ENCODE results near the gene RNF115.

RNF115 gene

DNA sequence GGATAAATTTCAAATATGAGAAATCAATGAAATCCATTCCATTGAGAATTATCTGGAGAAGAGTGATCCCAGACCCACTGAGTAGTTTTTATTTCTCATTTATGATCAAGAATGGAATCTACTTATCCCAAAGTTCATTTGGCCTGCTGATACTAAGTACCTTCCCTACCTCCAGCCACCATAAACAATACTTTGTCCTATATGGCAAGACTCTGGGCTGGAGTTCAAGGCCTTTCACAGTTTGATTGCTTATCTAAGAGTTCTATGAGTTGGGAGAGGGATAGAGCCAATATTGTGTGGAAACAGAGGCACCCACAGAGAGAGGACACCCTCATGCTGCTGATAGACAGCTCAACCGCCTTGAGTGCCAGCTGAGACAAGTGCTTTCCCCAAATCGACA, 121.8 kb downstream of the RNF115 start:
- H3K27me3 ChIP-seq (ENCODE audit: insufficient read depth, poor library complexity, severe bottlenecking) = no peaks in the 10 kb centered on the region
- no peak for TF ChIP-seq POLR2AphosphoS5 (IDR thresholded peaks at IDR 0.05; ENCODE audit: low read depth)
- TF ChIP-seq, protein P1, sequence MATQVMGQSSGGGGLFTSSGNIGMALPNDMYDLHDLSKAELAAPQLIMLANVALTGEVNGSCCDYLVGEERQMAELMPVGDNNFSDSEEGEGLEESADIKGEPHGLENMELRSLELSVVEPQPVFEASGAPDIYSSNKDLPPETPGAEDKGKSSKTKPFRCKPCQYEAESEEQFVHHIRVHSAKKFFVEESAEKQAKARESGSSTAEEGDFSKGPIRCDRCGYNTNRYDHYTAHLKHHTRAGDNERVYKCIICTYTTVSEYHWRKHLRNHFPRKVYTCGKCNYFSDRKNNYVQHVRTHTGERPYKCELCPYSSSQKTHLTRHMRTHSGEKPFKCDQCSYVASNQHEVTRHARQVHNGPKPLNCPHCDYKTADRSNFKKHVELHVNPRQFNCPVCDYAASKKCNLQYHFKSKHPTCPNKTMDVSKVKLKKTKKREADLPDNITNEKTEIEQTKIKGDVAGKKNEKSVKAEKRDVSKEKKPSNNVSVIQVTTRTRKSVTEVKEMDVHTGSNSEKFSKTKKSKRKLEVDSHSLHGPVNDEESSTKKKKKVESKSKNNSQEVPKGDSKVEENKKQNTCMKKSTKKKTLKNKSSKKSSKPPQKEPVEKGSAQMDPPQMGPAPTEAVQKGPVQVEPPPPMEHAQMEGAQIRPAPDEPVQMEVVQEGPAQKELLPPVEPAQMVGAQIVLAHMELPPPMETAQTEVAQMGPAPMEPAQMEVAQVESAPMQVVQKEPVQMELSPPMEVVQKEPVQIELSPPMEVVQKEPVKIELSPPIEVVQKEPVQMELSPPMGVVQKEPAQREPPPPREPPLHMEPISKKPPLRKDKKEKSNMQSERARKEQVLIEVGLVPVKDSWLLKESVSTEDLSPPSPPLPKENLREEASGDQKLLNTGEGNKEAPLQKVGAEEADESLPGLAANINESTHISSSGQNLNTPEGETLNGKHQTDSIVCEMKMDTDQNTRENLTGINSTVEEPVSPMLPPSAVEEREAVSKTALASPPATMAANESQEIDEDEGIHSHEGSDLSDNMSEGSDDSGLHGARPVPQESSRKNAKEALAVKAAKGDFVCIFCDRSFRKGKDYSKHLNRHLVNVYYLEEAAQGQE (IDR thresholded peaks at IDR 0.05; ENCODE audit: insufficient replicate concordance, low read depth) = no peak
- TF ChIP-seq GABPA (IDR thresholded peaks at IDR 0.05; ENCODE audit: low read depth) = no peak
- TF ChIP-seq, protein P2, sequence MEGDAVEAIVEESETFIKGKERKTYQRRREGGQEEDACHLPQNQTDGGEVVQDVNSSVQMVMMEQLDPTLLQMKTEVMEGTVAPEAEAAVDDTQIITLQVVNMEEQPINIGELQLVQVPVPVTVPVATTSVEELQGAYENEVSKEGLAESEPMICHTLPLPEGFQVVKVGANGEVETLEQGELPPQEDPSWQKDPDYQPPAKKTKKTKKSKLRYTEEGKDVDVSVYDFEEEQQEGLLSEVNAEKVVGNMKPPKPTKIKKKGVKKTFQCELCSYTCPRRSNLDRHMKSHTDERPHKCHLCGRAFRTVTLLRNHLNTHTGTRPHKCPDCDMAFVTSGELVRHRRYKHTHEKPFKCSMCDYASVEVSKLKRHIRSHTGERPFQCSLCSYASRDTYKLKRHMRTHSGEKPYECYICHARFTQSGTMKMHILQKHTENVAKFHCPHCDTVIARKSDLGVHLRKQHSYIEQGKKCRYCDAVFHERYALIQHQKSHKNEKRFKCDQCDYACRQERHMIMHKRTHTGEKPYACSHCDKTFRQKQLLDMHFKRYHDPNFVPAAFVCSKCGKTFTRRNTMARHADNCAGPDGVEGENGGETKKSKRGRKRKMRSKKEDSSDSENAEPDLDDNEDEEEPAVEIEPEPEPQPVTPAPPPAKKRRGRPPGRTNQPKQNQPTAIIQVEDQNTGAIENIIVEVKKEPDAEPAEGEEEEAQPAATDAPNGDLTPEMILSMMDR (IDR thresholded peaks at IDR 0.05; ENCODE audit: insufficient read depth, low read length) = no peak
- no peak for TF ChIP-seq SPI1 (IDR thresholded peaks at IDR 0.05; ENCODE audit: borderline replicate concordance, low read depth)
- H3K4me3 ChIP-seq (replicated peaks; ENCODE audit: insufficient read depth, low read length) = no peak overlapping the region
- DNase-seq (ENCODE audit: low read depth in 1 of 2, low spot score in 1 of 2) = no peak
- H3K27ac ChIP-seq (replicated peaks) = no peak overlapping the region

DNA sequence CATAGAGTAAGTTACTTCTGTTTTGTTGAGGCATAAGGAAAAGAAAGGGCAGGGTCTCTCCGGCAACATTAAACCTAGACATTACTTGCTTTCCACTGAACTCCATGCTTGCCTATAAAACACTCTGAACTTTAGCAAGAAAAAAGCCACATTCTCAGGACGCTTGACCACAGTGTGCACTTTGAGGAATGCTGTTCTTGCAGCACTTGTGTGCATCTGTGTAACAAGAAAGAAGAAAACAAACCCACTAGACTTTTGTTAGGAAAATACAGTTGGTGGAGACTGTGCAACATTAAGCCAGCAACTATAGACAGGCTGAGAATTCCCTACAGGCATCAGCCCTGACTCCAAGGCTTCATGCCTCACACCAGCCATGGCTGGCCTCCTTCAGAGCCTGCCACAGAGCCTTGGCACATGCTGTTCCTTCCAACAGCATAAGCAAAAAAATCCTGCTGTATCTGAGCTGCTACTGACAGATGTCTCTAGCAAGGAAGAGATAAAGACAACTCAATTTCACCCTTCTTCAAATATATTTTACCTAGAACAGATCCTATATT, 122.5 kb downstream of the RNF115 start:
- Histone ChIP-seq H3K27me3 (ENCODE audit: insufficient read depth, poor library complexity, severe bottlenecking) (no peaks in the 10 kb centered on the region), H3K27ac (replicated peaks) (no peak overlapping the region), H3K4me3 (replicated peaks; ENCODE audit: insufficient read depth, low read length) (no peak overlapping the region)
- DNase-seq (ENCODE audit: low read depth in 1 of 2, low spot score in 1 of 2) = no peak
- TF ChIP-seq, protein P1 (IDR thresholded peaks at IDR 0.05; ENCODE audit: insufficient replicate concordance, low read depth) = no peak
- no peak for TF ChIP-seq POLR2AphosphoS5 (IDR thresholded peaks at IDR 0.05; ENCODE audit: low read depth)
- TF ChIP-seq, protein P2 (IDR thresholded peaks at IDR 0.05; ENCODE audit: insufficient read depth, low read length) = no peak
- no peak for TF ChIP-seq GABPA (IDR thresholded peaks at IDR 0.05; ENCODE audit: low read depth)
- TF ChIP-seq SPI1 (IDR thresholded peaks at IDR 0.05; ENCODE audit: borderline replicate concordance, low read depth) = no peak

DNA sequence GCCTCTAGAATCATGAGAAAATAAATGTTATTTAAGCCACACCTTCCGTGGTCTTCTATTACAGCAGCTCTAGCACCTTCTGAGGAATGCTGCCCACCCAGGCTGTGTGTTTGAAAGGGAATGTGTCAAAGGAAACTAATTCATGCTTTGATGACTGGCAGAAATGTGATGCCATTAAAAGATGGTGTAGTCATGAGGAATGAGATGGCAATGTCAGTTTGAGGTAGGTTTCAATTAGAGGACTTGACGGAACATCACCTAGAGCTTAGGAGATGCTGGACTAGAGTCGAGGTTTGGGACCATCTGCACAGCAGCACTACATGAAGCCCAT, 127.3 kb downstream of the RNF115 start:
- no peak for DNase-seq (ENCODE audit: low read depth in 1 of 2, low spot score in 1 of 2)
- Histone ChIP-seq H3K27ac (replicated peaks) (no peak overlapping the region), H3K27me3 (ENCODE audit: insufficient read depth, poor library complexity, severe bottlenecking) (no peaks in the 10 kb centered on the region), H3K4me3 (replicated peaks; ENCODE audit: insufficient read depth, low read length) (no peak overlapping the region)
- TF ChIP-seq, protein P2 (IDR thresholded peaks at IDR 0.05; ENCODE audit: insufficient read depth, low read length) = no peak
- no peak for TF ChIP-seq SPI1 (IDR thresholded peaks at IDR 0.05; ENCODE audit: borderline replicate concordance, low read depth)
- TF ChIP-seq GABPA (IDR thresholded peaks at IDR 0.05; ENCODE audit: low read depth) = no peak
- no peak for TF ChIP-seq POLR2AphosphoS5 (IDR thresholded peaks at IDR 0.05; ENCODE audit: low read depth)
- TF ChIP-seq, protein P1 (IDR thresholded peaks at IDR 0.05; ENCODE audit: insufficient replicate concordance, low read depth) = no peak

Measured in HL-60 (cell line).